Measurements from ENCODE around the gene SYCP2.

Gene SYCP2

DNA sequence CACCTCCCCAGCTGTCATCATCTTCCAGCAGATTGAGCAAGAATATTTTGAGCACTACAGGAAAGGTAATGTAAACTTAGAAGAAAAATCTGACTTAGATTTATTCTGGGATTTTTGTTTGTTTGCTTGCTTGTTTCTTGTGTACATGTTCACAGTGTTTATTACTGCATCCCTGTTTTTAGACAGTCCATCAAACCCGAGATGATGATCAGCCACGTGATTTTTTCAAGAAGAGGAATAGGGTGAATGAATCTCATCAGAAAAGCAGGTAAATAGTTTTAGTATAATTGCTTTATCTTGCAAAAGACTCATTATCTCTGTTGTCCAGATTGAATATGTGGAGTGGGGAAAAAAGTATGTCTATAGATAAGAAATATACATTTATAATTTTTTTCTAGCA lies 8.8 kb upstream of the SYCP2 start:
- Histone ChIP-seq H3K4me1 (ENCODE audit: insufficient read depth, insufficient read length) (peaks cover 7% of the 10 kb centered on the region), H3K36me3 (ENCODE audit: insufficient read depth, insufficient read length, low read length) (peaks cover 38% of the 10 kb centered on the region), H3K27me3 (ENCODE audit: insufficient read depth, insufficient read length) (peaks cover 8% of the 10 kb centered on the region), H3K4me3 (ENCODE audit: insufficient read length, low read depth) (no peak overlapping the region), H3K9me3 (ENCODE audit: insufficient read depth, low read length) (peaks cover 6% of the 10 kb centered on the region; the same call in 1 of the 2 replicates), H3K9ac (ENCODE audit: insufficient read length, low read depth) (no peak overlapping the region)
- no peak for TF ChIP-seq SUZ12 (IDR thresholded peaks at IDR 0.05; ENCODE audit: extremely low read depth, insufficient read depth, insufficient read length)
- no peak for TF ChIP-seq ZNF274 (IDR thresholded peaks at IDR 0.05; ENCODE audit: low read depth, low read length)
- no peak for TF ChIP-seq YY1 (IDR thresholded peaks at IDR 0.05; ENCODE audit: insufficient read depth, insufficient read length)
- DNase-seq (ENCODE audit: low read depth, low spot score), result no peak

DNA sequence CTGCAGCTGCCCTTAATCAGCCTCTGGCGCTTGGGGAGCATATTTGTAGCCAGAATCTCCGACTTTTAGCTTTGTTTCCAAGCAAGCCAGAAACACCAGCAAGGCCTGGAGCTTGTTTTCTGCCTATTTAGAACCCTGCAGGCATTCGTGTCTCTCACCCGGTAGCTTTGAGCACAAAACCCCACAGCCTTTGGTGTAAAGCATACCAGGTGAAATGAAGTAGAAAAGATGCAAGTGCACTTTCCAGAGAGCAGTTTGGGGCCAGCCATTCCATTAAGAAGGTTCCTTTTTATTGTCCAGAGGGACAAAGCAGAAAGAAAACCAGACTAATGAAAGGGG lies 7.5 kb upstream of the SYCP2 start:
- peaks cover 6% of the 10 kb centered on the region; the same call in 1 of the 2 replicates for H3K9me3 ChIP-seq (ENCODE audit: insufficient read depth, low read length)
- no peak for TF ChIP-seq SUZ12 (IDR thresholded peaks at IDR 0.05; ENCODE audit: extremely low read depth, insufficient read depth, insufficient read length)
- no peak for TF ChIP-seq YY1 (IDR thresholded peaks at IDR 0.05; ENCODE audit: insufficient read depth, insufficient read length)
- no peak for TF ChIP-seq ZNF274 (IDR thresholded peaks at IDR 0.05; ENCODE audit: low read depth, low read length)
- peaks cover 8% of the 10 kb centered on the region for H3K27me3 ChIP-seq (ENCODE audit: insufficient read depth, insufficient read length)
- peaks cover 38% of the 10 kb centered on the region for H3K36me3 ChIP-seq (ENCODE audit: insufficient read depth, insufficient read length, low read length)
- peaks cover 7% of the 10 kb centered on the region for H3K4me1 ChIP-seq (ENCODE audit: insufficient read depth, insufficient read length)
- DNase-seq (ENCODE audit: low read depth, low spot score), result no peak
- H3K4me3 ChIP-seq (ENCODE audit: insufficient read length, low read depth), result peak overlapping the region; percentile 74
- H3K9ac ChIP-seq (ENCODE audit: insufficient read length, low read depth), result peak overlapping the region; percentile 96

DNA sequence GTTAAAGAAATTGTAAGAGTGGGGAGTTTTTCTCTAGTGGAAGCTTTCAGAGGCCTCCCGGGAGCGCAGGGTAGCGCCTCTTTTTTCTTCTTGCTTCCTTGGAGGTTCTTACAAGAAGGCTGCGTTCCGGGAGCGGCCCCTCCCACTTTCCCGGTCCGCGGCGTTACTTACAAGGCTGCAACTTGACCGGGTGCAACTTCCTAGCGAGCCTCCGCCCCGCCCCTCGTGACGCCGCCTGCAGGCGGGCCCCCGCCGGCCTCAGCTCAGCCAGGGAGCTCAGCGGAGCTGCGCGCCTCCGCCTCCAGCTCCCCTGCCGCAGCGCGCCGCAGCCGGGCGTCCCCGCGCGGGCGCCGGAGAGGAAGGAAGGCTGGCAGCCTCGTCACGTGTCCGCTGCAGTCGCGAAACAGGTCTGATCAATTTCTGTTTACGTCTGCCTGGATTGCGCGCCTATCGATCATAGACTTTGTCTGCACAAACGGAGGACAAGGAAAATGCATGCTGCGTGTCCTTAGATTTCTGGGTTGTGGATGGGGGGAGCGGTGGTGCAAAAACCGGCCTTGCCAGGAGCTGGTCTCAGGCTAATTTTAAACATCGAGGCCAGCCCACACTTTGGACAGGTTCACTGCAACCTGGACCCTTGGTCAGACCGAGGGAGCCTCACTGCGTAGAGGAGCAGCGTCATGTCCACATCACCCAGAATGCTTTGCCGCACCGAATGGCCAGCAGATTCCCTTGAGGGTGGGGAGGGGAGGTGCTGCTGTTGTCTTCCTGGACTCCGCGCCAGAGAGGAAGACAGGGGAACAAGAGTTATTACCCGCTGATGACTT lies 6.9 kb upstream of the SYCP2 start, which contains the start of the genes FAM217B and PPP1R3D:
Gene FAM217B, plus strand, starts transcription at position 261 of the 827 bp plus-strand sequence. CDS start 3,555 bp downstream, outside the sequence.
Gene PPP1R3D, minus strand, starts transcription at position 177 of the 827 bp plus-strand sequence. CDS start 374 bp downstream, outside the sequence.
- peak; percentile 93 for DNase-seq (ENCODE audit: low read depth, low spot score)
- peak within 1 kb of the TSS; percentile 74 for H3K4me3 ChIP-seq (ENCODE audit: insufficient read length, low read depth)
- H3K27me3 ChIP-seq (ENCODE audit: insufficient read depth, insufficient read length), result peaks cover 9% of the 10 kb centered on the region
- peaks cover 38% of the 10 kb centered on the region for H3K36me3 ChIP-seq (ENCODE audit: insufficient read depth, insufficient read length, low read length)
- H3K9me3 ChIP-seq (ENCODE audit: insufficient read depth, low read length), result peaks cover 6% of the 10 kb centered on the region; the same call in 1 of the 2 replicates
- TF ChIP-seq YY1 (IDR thresholded peaks at IDR 0.05; ENCODE audit: insufficient read depth, insufficient read length) (no peak), ZNF274 (IDR thresholded peaks at IDR 0.05; ENCODE audit: low read depth, low read length) (no peak), SUZ12 (IDR thresholded peaks at IDR 0.05; ENCODE audit: extremely low read depth, insufficient read depth, insufficient read length) (no peak)
- H3K9ac ChIP-seq (ENCODE audit: insufficient read length, low read depth), result peak within 1 kb of the TSS; percentile 96
- H3K4me1 ChIP-seq (ENCODE audit: insufficient read depth, insufficient read length), result peaks cover 7% of the 10 kb centered on the region

DNA sequence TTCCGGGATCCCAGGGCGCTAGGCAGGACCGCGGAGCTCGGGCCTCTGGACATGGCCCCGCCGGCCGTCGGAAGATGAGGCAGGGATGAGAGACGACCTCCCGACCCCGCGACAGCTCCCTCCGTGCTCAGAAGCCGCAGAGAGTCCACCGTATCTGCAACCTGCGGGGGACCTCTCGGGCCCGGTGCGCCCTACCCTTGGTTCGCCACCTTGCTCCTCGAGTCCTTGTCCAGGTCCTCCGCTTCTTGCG lies 6.4 kb upstream of the SYCP2 start:
- peaks cover 6% of the 10 kb centered on the region; the same call in 1 of the 2 replicates for H3K9me3 ChIP-seq (ENCODE audit: insufficient read depth, low read length)
- H3K27me3 ChIP-seq (ENCODE audit: insufficient read depth, insufficient read length), result peaks cover 9% of the 10 kb centered on the region
- H3K4me1 ChIP-seq (ENCODE audit: insufficient read depth, insufficient read length), result peaks cover 7% of the 10 kb centered on the region
- TF ChIP-seq YY1 (IDR thresholded peaks at IDR 0.05; ENCODE audit: insufficient read depth, insufficient read length), result no peak
- TF ChIP-seq SUZ12 (IDR thresholded peaks at IDR 0.05; ENCODE audit: extremely low read depth, insufficient read depth, insufficient read length), result no peak
- TF ChIP-seq ZNF274 (IDR thresholded peaks at IDR 0.05; ENCODE audit: low read depth, low read length), result no peak
- no peak for DNase-seq (ENCODE audit: low read depth, low spot score)
- peak overlapping the region; percentile 84 for H3K9ac ChIP-seq (ENCODE audit: insufficient read length, low read depth)
- peaks cover 33% of the 10 kb centered on the region for H3K36me3 ChIP-seq (ENCODE audit: insufficient read depth, insufficient read length, low read length)
- H3K4me3 ChIP-seq (ENCODE audit: insufficient read length, low read depth), result peak overlapping the region; percentile 74

DNA sequence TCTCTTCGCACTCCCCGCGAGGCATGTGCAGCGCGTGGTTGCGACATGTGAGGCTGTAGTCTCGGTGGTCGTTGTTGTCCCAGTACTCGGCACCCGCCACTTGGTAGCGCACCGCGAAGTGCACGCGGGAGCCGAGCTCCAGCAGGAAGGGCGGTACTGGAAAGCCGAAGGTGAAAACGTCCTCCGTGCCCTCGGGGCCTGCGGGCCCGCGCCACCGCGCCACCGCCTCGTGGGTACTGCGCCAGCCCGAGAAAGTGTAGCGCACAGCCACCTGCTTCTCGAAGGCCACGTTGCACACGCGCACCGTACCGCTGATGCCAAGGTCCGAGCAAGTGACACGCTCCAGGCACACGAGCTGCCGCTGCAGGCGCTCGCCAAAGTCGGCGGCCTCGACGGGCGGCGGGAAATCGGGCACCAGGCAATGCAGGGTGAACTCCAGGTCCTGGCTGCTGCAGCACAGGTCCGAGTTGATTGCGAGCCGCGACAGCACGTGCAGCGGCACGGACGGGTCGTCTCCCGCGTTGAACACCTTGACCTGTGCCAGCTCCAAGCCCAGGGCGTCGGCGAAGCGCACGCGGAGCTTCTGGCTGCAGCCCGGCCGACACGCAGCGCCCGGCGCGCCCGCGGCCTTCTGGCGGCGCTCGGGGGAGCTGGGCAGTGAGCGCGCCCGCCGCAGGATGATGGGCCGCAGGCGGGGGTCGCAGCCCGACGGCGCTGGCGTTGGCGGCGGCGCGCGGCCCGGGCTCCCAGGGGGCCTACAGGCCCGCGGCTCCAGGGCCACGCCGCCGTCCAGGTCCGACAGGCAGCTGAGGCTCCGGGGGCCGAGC lies 5.8 kb upstream of the SYCP2 start:
- peaks cover 7% of the 10 kb centered on the region for H3K4me1 ChIP-seq (ENCODE audit: insufficient read depth, insufficient read length)
- peaks cover 27% of the 10 kb centered on the region for H3K36me3 ChIP-seq (ENCODE audit: insufficient read depth, insufficient read length, low read length)
- peak overlapping the region; percentile 74 for H3K4me3 ChIP-seq (ENCODE audit: insufficient read length, low read depth)
- peaks cover 12% of the 10 kb centered on the region for H3K27me3 ChIP-seq (ENCODE audit: insufficient read depth, insufficient read length)
- peaks cover 6% of the 10 kb centered on the region; the same call in 1 of the 2 replicates for H3K9me3 ChIP-seq (ENCODE audit: insufficient read depth, low read length)
- TF ChIP-seq SUZ12 (IDR thresholded peaks at IDR 0.05; ENCODE audit: extremely low read depth, insufficient read depth, insufficient read length) (no peak), YY1 (IDR thresholded peaks at IDR 0.05; ENCODE audit: insufficient read depth, insufficient read length) (no peak), ZNF274 (IDR thresholded peaks at IDR 0.05; ENCODE audit: low read depth, low read length) (no peak)
- DNase-seq (ENCODE audit: low read depth, low spot score), result no peak
- peak overlapping the region; percentile 84 for H3K9ac ChIP-seq (ENCODE audit: insufficient read length, low read depth)

DNA sequence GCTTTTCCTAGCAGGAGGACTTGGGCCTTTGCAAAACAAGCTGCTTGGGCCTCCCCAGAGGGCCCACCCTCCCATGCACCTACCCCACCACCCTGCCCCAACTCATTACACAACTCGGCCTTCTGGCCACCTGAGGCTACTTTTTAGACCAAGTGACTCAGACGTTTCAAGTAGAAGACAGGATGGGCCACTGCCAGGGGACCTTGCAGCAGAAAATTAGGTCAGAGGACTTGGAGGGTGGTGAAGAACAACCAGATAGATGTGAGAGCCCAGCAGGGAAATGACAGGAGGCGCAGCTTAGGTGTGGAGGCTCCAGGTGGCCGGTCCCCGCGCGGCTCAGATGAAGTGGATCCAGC lies 5.2 kb upstream of the SYCP2 start:
- H3K9me3 ChIP-seq (ENCODE audit: insufficient read depth, low read length), result peaks cover 6% of the 10 kb centered on the region; the same call in 1 of the 2 replicates
- H3K4me3 ChIP-seq (ENCODE audit: insufficient read length, low read depth), result no peak overlapping the region
- TF ChIP-seq SUZ12 (IDR thresholded peaks at IDR 0.05; ENCODE audit: extremely low read depth, insufficient read depth, insufficient read length) (no peak), YY1 (IDR thresholded peaks at IDR 0.05; ENCODE audit: insufficient read depth, insufficient read length) (no peak), ZNF274 (IDR thresholded peaks at IDR 0.05; ENCODE audit: low read depth, low read length) (no peak)
- no peak for DNase-seq (ENCODE audit: low read depth, low spot score)
- H3K27me3 ChIP-seq (ENCODE audit: insufficient read depth, insufficient read length), result peaks cover 13% of the 10 kb centered on the region
- H3K36me3 ChIP-seq (ENCODE audit: insufficient read depth, insufficient read length, low read length), result peaks cover 21% of the 10 kb centered on the region
- no peak overlapping the region for H3K9ac ChIP-seq (ENCODE audit: insufficient read length, low read depth)
- peaks cover 7% of the 10 kb centered on the region for H3K4me1 ChIP-seq (ENCODE audit: insufficient read depth, insufficient read length)

DNA sequence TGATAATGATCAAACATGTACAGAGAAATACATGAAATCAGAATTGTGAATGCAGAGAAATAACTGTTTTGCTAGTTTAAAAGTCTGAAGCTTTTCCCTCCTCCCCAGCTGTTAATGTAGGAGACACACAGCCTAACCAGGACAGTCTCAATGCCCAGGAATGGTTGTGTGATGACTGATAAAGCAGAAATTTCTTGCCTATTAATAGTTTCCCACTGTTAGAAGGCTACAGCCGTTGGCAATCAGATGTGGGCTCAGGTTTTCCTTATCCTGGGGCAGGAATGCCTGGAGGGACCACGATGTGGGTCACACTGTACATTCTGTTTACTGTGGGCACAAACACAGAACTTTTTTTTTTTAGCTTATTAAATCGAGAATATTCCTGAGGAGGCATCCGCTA lies 4.8 kb upstream of the SYCP2 start:
- Histone ChIP-seq H3K9ac (ENCODE audit: insufficient read length, low read depth) (no peak overlapping the region), H3K36me3 (ENCODE audit: insufficient read depth, insufficient read length, low read length) (peaks cover 17% of the 10 kb centered on the region), H3K27me3 (ENCODE audit: insufficient read depth, insufficient read length) (peaks cover 15% of the 10 kb centered on the region), H3K4me3 (ENCODE audit: insufficient read length, low read depth) (no peak overlapping the region), H3K9me3 (ENCODE audit: insufficient read depth, low read length) (peaks cover 6% of the 10 kb centered on the region; the same call in 1 of the 2 replicates), H3K4me1 (ENCODE audit: insufficient read depth, insufficient read length) (peaks cover 7% of the 10 kb centered on the region)
- no peak for TF ChIP-seq YY1 (IDR thresholded peaks at IDR 0.05; ENCODE audit: insufficient read depth, insufficient read length)
- TF ChIP-seq ZNF274 (IDR thresholded peaks at IDR 0.05; ENCODE audit: low read depth, low read length), result no peak
- no peak for TF ChIP-seq SUZ12 (IDR thresholded peaks at IDR 0.05; ENCODE audit: extremely low read depth, insufficient read depth, insufficient read length)
- DNase-seq (ENCODE audit: low read depth, low spot score), result no peak
